Measurements from ENCODE around the gene FASTKD2. TPM values are rescaled to one million over a fixed set of nuclear protein-coding genes. Genes with fewer than 3 reads are reported as not detected.

Gene FASTKD2
- total RNA-seq, 1 experiment from 2014 or later, result 41.4 TPM

GRCh38 chr2:206718296-206718695, 47.1 kb upstream of the FASTKD2 start, which contains the start of gene DYTN:
TSS of gene DYTN (minus strand) at chr2:206718396. CDS start at chr2:206718279, 117 bp downstream.
- BruUV-seq (replicated peaks), result no TSS peak
- Histone ChIP-seq H3K79me2 (ENCODE audit: low read length) (no peaks in the 10 kb centered on the region), H3K27me3 (ENCODE audit: low read length) (peaks cover 50% of the 10 kb centered on the region), H3K9me3 (ENCODE audit: low read length) (no peaks in the 10 kb centered on the region), H4K20me1 (ENCODE audit: low read length) (no peaks in the 10 kb centered on the region), H3K9ac (ENCODE audit: low read length) (no peak within 1 kb of the TSS), H3F3A (ENCODE audit: low read length, unreplicated experiment) (no peaks in the 10 kb centered on the region), H3K36me3 (ENCODE audit: low read depth, low read length) (no peaks in the 10 kb centered on the region), H3K4me2 (ENCODE audit: low read length) (no peak within 1 kb of the TSS), H2AFZ (ENCODE audit: low read length) (no peak within 1 kb of the TSS), H3K4me1 (ENCODE audit: insufficient read depth, low read length) (no peaks in the 10 kb centered on the region), H3K4me3 (ENCODE audit: low read length) (no peak within 1 kb of the TSS), H3K27ac (ENCODE audit: low read length) (no peak within 1 kb of the TSS), H3K9me2 (replicated peaks; ENCODE audit: low read length) (no peaks in the 10 kb centered on the region)
- no peak for TF ChIP-seq EZH2 (IDR thresholded peaks at IDR 0.05; ENCODE audit: low read length, unreplicated experiment)
- no peak for TF ChIP-seq EZH2phosphoT487 (IDR thresholded peaks at IDR 0.05; ENCODE audit: borderline replicate concordance, low read length)
- TF ChIP-seq CTCF (conservative IDR thresholded peaks at IDR 0.05; ENCODE audit: low read depth, low read length), result no peak
- no peak for ATAC-seq
- CTCF ChIA-PET, result no interaction called here
- POLR2A ChIA-PET (ENCODE audit: unreplicated experiment), result no interaction called here
- intact Hi-C loops (cut with micrococcal nuclease), result no loop called here
- DNase-seq, result no peak

- no peak overlapping the region for H3K4me2 ChIP-seq (ENCODE audit: low read length)
- DNase-seq, result no peak
- H4K20me1 ChIP-seq (ENCODE audit: low read length), result no peaks in the 10 kb centered on the region
- H2AFZ ChIP-seq (ENCODE audit: low read length), result no peak overlapping the region
- H3K79me2 ChIP-seq (ENCODE audit: low read length), result no peaks in the 10 kb centered on the region
- no peaks in the 10 kb centered on the region for H3K9me2 ChIP-seq (replicated peaks; ENCODE audit: low read length)
- ChIA-PET CTCF (no interaction called here), POLR2A (ENCODE audit: unreplicated experiment) (no interaction called here)
- H3K27ac ChIP-seq (ENCODE audit: low read length), result no peak overlapping the region
- no peak for ATAC-seq
- intact Hi-C loops (cut with micrococcal nuclease), result no loop called here
- no peaks in the 10 kb centered on the region for H3F3A ChIP-seq (ENCODE audit: low read length, unreplicated experiment)
- no peaks in the 10 kb centered on the region for H3K36me3 ChIP-seq (ENCODE audit: low read depth, low read length)
- no peak overlapping the region for H3K4me3 ChIP-seq (ENCODE audit: low read length)
- peaks cover 26% of the 10 kb centered on the region for H3K27me3 ChIP-seq (ENCODE audit: low read length)
- no peaks in the 10 kb centered on the region for H3K4me1 ChIP-seq (ENCODE audit: insufficient read depth, low read length)
- H3K9me3 ChIP-seq (ENCODE audit: low read length), result no peaks in the 10 kb centered on the region
- TF ChIP-seq EZH2phosphoT487 (IDR thresholded peaks at IDR 0.05; ENCODE audit: borderline replicate concordance, low read length) (no peak), CTCF (conservative IDR thresholded peaks at IDR 0.05; ENCODE audit: low read depth, low read length) (no peak), EZH2 (IDR thresholded peaks at IDR 0.05; ENCODE audit: low read length, unreplicated experiment) (no peak)
- H3K9ac ChIP-seq (ENCODE audit: low read length), result no peak overlapping the region
- BruUV-seq (replicated peaks), result no TSS peak
Measured at GRCh38 chr2:206721256-206721920, 44.0 kb upstream of the FASTKD2 start.

- POLR2A ChIA-PET (ENCODE audit: unreplicated experiment), result no interaction called here
- Histone ChIP-seq H3K27ac (ENCODE audit: low read length) (no peak overlapping the region), H2AFZ (ENCODE audit: low read length) (no peak overlapping the region), H3K4me3 (ENCODE audit: low read length) (no peak overlapping the region), H3K36me3 (ENCODE audit: low read depth, low read length) (no peaks in the 10 kb centered on the region), H3K4me1 (ENCODE audit: insufficient read depth, low read length) (0 out of 2 replicates have a peak, but pooled peaks cover 2% of the 10 kb centered on the region), H3K79me2 (ENCODE audit: low read length) (no peaks in the 10 kb centered on the region), H3K9me3 (ENCODE audit: low read length) (no peaks in the 10 kb centered on the region), H4K20me1 (ENCODE audit: low read length) (no peaks in the 10 kb centered on the region), H3F3A (ENCODE audit: low read length, unreplicated experiment) (no peaks in the 10 kb centered on the region), H3K9ac (ENCODE audit: low read length) (no peak overlapping the region), H3K9me2 (replicated peaks; ENCODE audit: low read length) (no peaks in the 10 kb centered on the region), H3K27me3 (ENCODE audit: low read length) (peaks cover 9% of the 10 kb centered on the region; the same call in 1 of the 2 replicates), H3K4me2 (ENCODE audit: low read length) (no peak overlapping the region)
- TF ChIP-seq CTCF (conservative IDR thresholded peaks at IDR 0.05; ENCODE audit: low read depth, low read length) (no peak), EZH2phosphoT487 (IDR thresholded peaks at IDR 0.05; ENCODE audit: borderline replicate concordance, low read length) (no peak), EZH2 (IDR thresholded peaks at IDR 0.05; ENCODE audit: low read length, unreplicated experiment) (no peak)
- CTCF ChIA-PET, result no interaction called here
- intact Hi-C loops (cut with micrococcal nuclease), result no loop called here
- no peak for DNase-seq
- no peak for ATAC-seq
- BruUV-seq (replicated peaks), result no TSS peak
Measured at GRCh38 chr2:206723288-206723687, 42.1 kb upstream of the FASTKD2 start.
